ENCODE data around the gene MR1. TPM values are rescaled to one million over a fixed set of nuclear protein-coding genes. Genes with fewer than 3 reads are reported as not detected.

MR1 gene
- total and polyA plus RNA-seq, 9 of the 15 experiments (the other 6 are each of a cell fraction or from before 2014, with no cell fraction given) = 9.7 to 21.7 (median 15.6) TPM

DNA sequence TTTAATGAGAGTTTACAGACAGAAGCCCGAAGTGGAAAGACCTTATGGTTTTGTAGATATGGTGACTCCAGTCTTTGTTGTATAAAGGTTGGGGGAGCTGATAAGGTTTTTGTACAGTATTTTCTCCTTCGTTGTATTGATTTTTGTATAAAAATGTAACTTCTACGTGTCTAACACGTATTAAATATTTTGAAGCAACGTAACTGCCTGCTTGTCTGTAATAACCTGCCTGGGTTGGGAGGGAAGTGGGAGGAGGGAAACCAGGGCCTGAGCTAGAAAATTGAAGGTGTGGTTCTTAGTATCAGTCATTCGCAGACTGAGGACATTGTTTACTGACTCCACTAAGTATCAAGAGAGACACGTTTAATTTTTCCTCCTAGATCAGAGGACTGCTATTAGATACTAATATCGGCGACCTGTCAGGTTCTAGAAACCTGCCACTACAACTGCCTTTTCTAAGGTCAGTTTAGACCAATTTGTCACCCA is 56.9 kb downstream of the MR1 start (continued):
- TF ChIP-seq, protein P1, sequence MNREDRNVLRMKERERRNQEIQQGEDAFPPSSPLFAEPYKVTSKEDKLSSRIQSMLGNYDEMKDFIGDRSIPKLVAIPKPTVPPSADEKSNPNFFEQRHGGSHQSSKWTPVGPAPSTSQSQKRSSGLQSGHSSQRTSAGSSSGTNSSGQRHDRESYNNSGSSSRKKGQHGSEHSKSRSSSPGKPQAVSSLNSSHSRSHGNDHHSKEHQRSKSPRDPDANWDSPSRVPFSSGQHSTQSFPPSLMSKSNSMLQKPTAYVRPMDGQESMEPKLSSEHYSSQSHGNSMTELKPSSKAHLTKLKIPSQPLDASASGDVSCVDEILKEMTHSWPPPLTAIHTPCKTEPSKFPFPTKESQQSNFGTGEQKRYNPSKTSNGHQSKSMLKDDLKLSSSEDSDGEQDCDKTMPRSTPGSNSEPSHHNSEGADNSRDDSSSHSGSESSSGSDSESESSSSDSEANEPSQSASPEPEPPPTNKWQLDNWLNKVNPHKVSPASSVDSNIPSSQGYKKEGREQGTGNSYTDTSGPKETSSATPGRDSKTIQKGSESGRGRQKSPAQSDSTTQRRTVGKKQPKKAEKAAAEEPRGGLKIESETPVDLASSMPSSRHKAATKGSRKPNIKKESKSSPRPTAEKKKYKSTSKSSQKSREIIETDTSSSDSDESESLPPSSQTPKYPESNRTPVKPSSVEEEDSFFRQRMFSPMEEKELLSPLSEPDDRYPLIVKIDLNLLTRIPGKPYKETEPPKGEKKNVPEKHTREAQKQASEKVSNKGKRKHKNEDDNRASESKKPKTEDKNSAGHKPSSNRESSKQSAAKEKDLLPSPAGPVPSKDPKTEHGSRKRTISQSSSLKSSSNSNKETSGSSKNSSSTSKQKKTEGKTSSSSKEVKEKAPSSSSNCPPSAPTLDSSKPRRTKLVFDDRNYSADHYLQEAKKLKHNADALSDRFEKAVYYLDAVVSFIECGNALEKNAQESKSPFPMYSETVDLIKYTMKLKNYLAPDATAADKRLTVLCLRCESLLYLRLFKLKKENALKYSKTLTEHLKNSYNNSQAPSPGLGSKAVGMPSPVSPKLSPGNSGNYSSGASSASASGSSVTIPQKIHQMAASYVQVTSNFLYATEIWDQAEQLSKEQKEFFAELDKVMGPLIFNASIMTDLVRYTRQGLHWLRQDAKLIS (CRISPR knock-in tag; IDR thresholded peaks at IDR 0.05) = no peak
- TF ChIP-seq SMARCA4 (IDR thresholded peaks at IDR 0.05) = peak; percentile 82
- no peak for TF ChIP-seq ZNF184 (CRISPR knock-in tag; IDR thresholded peaks at IDR 0.05)
- TF ChIP-seq SPI1 (IDR thresholded peaks at IDR 0.05; ENCODE audit: borderline replicate concordance, low read depth, low read length) = peak; percentile 76
- TF ChIP-seq ERF (CRISPR knock-in tag; IDR thresholded peaks at IDR 0.05) = no peak
- TF ChIP-seq PHF20 (IDR thresholded peaks at IDR 0.05; ENCODE audit: partially characterized antibody) = no peak
- TF ChIP-seq EP400 (IDR thresholded peaks at IDR 0.05) = 0 out of 2 replicates have a peak, but pooled peaks have one; percentile 17
- no peak for TF ChIP-seq HEY1 (CRISPR knock-in tag; IDR thresholded peaks at IDR 0.05; ENCODE audit: borderline replicate concordance)
- no peak for TF ChIP-seq ZNF3 (CRISPR knock-in tag; IDR thresholded peaks at IDR 0.05)
- no peak for TF ChIP-seq TFAM (CRISPR knock-in tag; conservative IDR thresholded peaks at IDR 0.05)
- no peak for TF ChIP-seq POLR2B (IDR thresholded peaks at IDR 0.05; ENCODE audit: low read depth, partially characterized antibody)
- 0 out of 2 replicates have a peak, but pooled peaks have one; percentile 6 for TF ChIP-seq MYC (IDR thresholded peaks at IDR 0.05; ENCODE audit: low read depth, low read length)
- no peak for TF ChIP-seq MYC (CRISPR knock-in tag; IDR thresholded peaks at IDR 0.05; ENCODE audit: borderline replicate concordance, low read depth)
- peak; percentile 82 for TF ChIP-seq TEAD4 (IDR thresholded peaks at IDR 0.05; ENCODE audit: low read length)
- no peak for TF ChIP-seq TEAD4 (CRISPR knock-in tag; IDR thresholded peaks at IDR 0.05; ENCODE audit: borderline replicate concordance)
- peak; percentile 51 for TF ChIP-seq KDM5B (IDR thresholded peaks at IDR 0.05; ENCODE audit: insufficient replicate concordance, low read depth, low read length)
- TF ChIP-seq ZSCAN32 (CRISPR knock-in tag; IDR thresholded peaks at IDR 0.05) = no peak
- TF ChIP-seq PCBP1 (IDR thresholded peaks at IDR 0.05; ENCODE audit: low read depth, low read length, poor library complexity, severe bottlenecking) = no peak
- peak; percentile 87 for TF ChIP-seq DPF2 (IDR thresholded peaks at IDR 0.05)
- no peak for TF ChIP-seq CXXC5 (CRISPR knock-in tag; IDR thresholded peaks at IDR 0.05)
- TF ChIP-seq ZNF24 (IDR thresholded peaks at IDR 0.05) = peak; percentile 95
- TF ChIP-seq, protein P2, sequence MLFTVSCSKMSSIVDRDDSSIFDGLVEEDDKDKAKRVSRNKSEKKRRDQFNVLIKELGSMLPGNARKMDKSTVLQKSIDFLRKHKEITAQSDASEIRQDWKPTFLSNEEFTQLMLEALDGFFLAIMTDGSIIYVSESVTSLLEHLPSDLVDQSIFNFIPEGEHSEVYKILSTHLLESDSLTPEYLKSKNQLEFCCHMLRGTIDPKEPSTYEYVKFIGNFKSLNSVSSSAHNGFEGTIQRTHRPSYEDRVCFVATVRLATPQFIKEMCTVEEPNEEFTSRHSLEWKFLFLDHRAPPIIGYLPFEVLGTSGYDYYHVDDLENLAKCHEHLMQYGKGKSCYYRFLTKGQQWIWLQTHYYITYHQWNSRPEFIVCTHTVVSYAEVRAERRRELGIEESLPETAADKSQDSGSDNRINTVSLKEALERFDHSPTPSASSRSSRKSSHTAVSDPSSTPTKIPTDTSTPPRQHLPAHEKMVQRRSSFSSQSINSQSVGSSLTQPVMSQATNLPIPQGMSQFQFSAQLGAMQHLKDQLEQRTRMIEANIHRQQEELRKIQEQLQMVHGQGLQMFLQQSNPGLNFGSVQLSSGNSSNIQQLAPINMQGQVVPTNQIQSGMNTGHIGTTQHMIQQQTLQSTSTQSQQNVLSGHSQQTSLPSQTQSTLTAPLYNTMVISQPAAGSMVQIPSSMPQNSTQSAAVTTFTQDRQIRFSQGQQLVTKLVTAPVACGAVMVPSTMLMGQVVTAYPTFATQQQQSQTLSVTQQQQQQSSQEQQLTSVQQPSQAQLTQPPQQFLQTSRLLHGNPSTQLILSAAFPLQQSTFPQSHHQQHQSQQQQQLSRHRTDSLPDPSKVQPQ (CRISPR knock-in tag; IDR thresholded peaks at IDR 0.05; ENCODE audit: borderline replicate concordance) = no peak
- TF ChIP-seq, protein P3, sequence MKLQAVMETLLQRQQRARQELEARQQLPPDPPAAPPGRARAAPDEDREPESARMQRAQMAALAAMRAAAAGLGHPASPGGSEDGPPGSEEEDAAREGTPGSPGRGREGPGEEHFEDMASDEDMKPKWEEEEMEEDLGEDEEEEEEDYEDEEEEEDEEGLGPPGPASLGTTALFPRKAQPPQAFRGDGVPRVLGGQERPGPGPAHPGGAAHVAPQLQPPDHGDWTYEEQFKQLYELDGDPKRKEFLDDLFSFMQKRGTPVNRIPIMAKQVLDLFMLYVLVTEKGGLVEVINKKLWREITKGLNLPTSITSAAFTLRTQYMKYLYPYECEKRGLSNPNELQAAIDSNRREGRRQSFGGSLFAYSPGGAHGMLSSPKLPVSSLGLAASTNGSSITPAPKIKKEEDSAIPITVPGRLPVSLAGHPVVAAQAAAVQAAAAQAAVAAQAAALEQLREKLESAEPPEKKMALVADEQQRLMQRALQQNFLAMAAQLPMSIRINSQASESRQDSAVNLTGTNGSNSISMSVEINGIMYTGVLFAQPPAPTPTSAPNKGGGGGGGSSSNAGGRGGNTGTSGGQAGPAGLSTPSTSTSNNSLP (IDR thresholded peaks at IDR 0.05; ENCODE audit: borderline replicate concordance, low read depth, low read length) = peak; percentile 45; the same call in 1 of the 2 replicates
